Thoracic aorta (tissue), 2 donors: Measurements from ENCODE around the gene GID8. TPM values are rescaled to one million over a fixed set of nuclear protein-coding genes. Genes with fewer than 3 reads are reported as not detected.

Experiments used
- ATAC-seq: fragments of 150-250 bp; one replicate; pipeline ENCODE4 v1.8.0; 2017; ENCODE audit warnings: low read depth; ENCODE audit not compliant: insufficient number of reproducible peaks, low FRiP score
- DNase-seq: peaks from one replicate; pipeline ENCODE4 v3.0.0-alpha.2; 2020; ENCODE audit warnings: low spot score
- H3K27ac ChIP-seq, 2 donors: fragments of 200-600 bp; sonication (generic); 1 replicate in 1 of 2; 2 replicates in 1 of 2; pipeline ENCODE4 v1.5.1; 2016; ENCODE audit warnings: mild to moderate bottlenecking in 2 of 2, moderate library complexity in 2 of 2
- H3K27me3 ChIP-seq: fragments of 200-600 bp; sonication (generic); replicated peaks from 2 replicates; pipeline ENCODE4 v1.6.0; 2016; ENCODE audit warnings: mild to moderate bottlenecking; ENCODE audit not compliant: insufficient read depth
- H3K36me3 ChIP-seq: fragments of 200-600 bp; sonication (generic); one replicate; pipeline ENCODE4 v1.5.1; 2016
- H3K4me1 ChIP-seq, 2 donors: fragments of 200-600 bp; sonication (generic); 1 replicate in 1 of 2; 2 replicates in 1 of 2; pipeline versions ENCODE4 v1.5.1 to v1.6.0; 2016; ENCODE audit warnings: low read depth in 2 of 2, mild to moderate bottlenecking in 1 of 2; ENCODE audit not compliant: control insufficient read depth in 1 of 2
- H3K4me3 ChIP-seq: fragments of 200-600 bp; sonication (generic); 2 replicates; pipeline ENCODE4 v1.5.1; 2016; ENCODE audit warnings: mild to moderate bottlenecking
- H3K9me3 ChIP-seq: fragments of 200-600 bp; sonication (generic); 2 replicates; pipeline ENCODE4 v1.5.1; 2016
- total RNA-seq, 2 donors: library from RNA; depleted of rRNA; stranded (reverse); fragments of >200 nt; gene quantifications; one replicate each; pipeline versions ENCODE4 v1.1.0 to v1.2.3, GENCODE V29; 2016
- TF ChIP-seq, protein P1 (sequence below): fragments of 200-600 bp; sonication (generic); IDR thresholded peaks from one replicate; pipeline ENCODE4 v1.5.1; 2019; ENCODE audit warnings: antibody characterized with exemption

Gene GID8
- total RNA-seq, 2 donors from 2014 or later: 29.1 to 30.3 TPM

DNA sequence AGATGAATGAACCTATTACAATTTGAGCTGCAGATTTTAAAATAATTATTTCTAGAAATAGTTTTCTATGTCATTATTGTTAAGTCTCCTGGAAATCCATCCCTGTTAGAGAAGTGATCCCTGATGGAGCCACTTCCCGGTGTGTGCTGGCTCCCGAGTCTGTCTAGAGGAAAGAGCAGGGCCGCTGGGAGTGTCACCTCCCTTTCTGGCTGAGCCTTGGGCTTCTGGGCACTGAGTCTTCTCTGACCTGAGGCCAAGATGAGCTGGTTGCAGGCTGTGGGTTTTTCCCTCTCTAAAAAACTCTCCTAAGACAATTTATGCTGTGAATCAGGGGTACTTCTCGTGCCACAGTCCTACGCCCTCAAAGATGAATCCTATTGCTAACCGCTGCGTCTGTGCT is 47.5 kb upstream of the GID8 start:
- no peak overlapping the region for H3K27ac ChIP-seq
- H3K36me3 ChIP-seq: peaks cover 81% of the 10 kb centered on the region
- DNase-seq (no peak), ATAC-seq (no peak)
- no peaks in the 10 kb centered on the region for H3K27me3 ChIP-seq
- H3K9me3 ChIP-seq: no peaks in the 10 kb centered on the region
- TF ChIP-seq, protein P1, sequence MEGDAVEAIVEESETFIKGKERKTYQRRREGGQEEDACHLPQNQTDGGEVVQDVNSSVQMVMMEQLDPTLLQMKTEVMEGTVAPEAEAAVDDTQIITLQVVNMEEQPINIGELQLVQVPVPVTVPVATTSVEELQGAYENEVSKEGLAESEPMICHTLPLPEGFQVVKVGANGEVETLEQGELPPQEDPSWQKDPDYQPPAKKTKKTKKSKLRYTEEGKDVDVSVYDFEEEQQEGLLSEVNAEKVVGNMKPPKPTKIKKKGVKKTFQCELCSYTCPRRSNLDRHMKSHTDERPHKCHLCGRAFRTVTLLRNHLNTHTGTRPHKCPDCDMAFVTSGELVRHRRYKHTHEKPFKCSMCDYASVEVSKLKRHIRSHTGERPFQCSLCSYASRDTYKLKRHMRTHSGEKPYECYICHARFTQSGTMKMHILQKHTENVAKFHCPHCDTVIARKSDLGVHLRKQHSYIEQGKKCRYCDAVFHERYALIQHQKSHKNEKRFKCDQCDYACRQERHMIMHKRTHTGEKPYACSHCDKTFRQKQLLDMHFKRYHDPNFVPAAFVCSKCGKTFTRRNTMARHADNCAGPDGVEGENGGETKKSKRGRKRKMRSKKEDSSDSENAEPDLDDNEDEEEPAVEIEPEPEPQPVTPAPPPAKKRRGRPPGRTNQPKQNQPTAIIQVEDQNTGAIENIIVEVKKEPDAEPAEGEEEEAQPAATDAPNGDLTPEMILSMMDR: no peak
- no peak overlapping the region for H3K4me3 ChIP-seq
- no peaks in the 10 kb centered on the region for H3K4me1 ChIP-seq

DNA sequence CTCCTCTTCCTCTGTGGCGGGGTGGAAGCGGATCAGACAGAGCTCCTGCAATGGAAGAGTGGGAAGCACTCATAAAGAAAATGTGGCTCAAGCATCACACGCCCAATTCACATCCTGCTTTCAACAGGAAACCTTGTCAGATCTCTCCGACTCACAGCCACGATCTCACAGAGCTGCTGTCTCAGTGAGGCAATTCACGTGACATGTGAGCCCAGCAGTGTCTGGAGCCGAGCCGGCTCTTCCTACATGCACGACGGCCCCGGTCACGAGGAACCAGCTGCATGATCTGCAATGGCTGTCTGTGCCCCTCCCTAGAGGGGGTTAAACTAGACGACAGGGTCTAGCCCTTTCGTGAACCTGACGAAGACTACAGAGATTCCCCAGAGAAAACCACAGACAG is 46.8 kb upstream of the GID8 start:
- TF ChIP-seq, protein P1: no peak
- no peak overlapping the region for H3K4me3 ChIP-seq
- no peaks in the 10 kb centered on the region for H3K4me1 ChIP-seq
- H3K9me3 ChIP-seq: no peaks in the 10 kb centered on the region
- no peak for ATAC-seq
- no peak overlapping the region for H3K27ac ChIP-seq
- no peak for DNase-seq
- H3K36me3 ChIP-seq: peaks cover 88% of the 10 kb centered on the region
- no peaks in the 10 kb centered on the region for H3K27me3 ChIP-seq

DNA sequence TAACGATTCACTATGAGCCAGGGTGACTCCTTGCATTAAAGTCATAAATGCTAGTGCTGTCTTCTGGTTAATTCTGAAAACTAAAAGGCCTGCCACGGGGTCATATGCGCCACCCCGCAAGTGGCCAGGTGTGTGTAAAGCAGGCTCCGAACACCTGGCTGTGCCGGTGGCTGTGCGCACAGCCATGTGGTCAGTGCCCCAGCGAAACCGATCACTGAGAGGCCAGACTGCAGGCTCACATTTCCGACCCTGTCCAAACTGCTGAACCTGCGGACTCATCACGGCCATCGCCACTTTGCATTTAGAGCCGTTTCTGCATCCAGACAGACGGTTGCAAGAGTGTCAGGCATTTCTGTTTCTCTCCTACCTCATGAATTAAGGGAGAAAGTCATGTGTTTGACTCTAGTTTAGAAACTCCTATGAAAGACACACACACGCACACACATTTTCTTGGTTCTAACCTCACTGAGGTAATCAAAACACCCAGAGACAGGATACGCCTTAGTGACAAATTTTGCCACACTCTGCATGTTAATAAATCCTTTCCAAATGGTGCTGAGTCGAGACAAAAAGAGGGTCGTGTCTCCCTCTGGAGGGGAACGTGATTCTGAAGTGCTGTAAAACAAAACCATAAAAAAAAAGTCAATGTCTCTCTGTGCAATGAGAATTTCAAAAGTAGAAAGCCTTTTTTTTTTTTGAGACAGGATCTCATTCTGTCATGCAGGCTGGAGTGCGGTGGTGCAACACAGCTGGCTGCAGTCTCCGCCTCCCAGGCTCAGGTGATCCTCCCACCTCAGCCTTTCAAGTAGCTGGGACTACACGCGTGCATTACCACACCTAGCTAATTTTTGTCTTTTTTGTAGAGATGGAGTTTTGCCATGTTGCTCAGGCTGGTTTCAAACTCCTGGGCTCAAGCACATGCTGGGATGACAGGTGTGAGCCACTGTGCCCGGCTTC is 45.3 kb upstream of the GID8 start:
- H3K27me3 ChIP-seq: no peaks in the 10 kb centered on the region
- peaks cover under 1 to 5% of the 10 kb centered on the region in 2 donors for H3K4me1 ChIP-seq
- no peak for ATAC-seq
- H3K4me3 ChIP-seq: no peak overlapping the region
- DNase-seq: no peak
- no peaks in the 10 kb centered on the region for H3K9me3 ChIP-seq
- no peak overlapping the region for H3K27ac ChIP-seq
- TF ChIP-seq, protein P1: no peak
- H3K36me3 ChIP-seq: peaks cover 83% of the 10 kb centered on the region

DNA sequence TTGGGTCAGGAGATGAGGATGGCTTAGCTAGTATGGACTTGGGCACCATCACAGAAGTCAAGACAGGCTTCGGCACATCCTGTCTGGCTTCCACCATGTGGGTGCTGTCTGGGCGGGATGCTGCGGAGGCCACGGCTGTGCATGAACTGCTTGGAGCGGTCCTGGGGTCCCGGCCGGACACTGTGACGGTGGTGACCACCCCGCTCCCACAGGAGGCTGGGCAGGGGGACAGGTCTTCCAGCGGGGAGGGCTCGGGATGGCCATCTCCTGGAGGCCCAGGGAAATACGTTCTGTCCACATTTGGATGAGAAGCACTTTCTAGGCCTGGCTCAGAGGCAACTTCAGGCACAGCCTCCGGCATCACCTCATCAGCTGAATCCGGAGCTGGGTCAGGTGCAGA is 44.2 kb upstream of the GID8 start:
- Histone ChIP-seq H3K4me1 (peaks cover 3 to 16% of the 10 kb centered on the region in 2 donors), H3K27me3 (no peaks in the 10 kb centered on the region), H3K36me3 (peaks cover 72% of the 10 kb centered on the region), H3K4me3 (no peak overlapping the region), H3K9me3 (no peaks in the 10 kb centered on the region), H3K27ac (no peak overlapping the region)
- ATAC-seq (no peak), DNase-seq (no peak)
- TF ChIP-seq, protein P1: no peak

DNA sequence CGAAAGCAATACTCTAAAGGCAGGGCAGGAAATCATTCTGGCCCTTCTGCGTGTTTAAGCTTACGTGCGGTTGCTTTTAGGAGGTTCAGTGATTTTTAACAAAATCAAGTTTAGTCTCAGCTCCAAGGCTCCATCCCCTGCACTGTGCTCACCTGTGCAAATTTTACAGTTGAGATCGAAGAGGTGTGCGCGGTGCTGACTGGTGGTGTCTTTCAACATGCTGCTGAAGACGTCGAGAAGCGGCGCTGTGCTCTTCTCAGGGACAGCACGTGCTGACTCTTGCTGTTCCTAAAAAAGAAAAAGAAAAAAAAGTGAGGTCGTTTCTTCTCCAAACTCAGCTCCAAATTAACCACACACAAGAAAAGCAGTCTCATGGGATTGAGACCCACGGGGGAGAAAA is 43.7 kb upstream of the GID8 start:
- H3K9me3 ChIP-seq: no peaks in the 10 kb centered on the region
- H3K4me1 ChIP-seq: peaks cover 9 to 21% of the 10 kb centered on the region in 2 donors
- DNase-seq (no peak), ATAC-seq (no peak)
- no peak overlapping the region for H3K27ac ChIP-seq
- TF ChIP-seq, protein P1: no peak
- H3K4me3 ChIP-seq: no peak overlapping the region
- peaks cover 67% of the 10 kb centered on the region for H3K36me3 ChIP-seq
- no peaks in the 10 kb centered on the region for H3K27me3 ChIP-seq
